Measurements from ENCODE around the gene NDN. TPM values are rescaled to one million over a fixed set of nuclear protein-coding genes. Genes with fewer than 3 reads are reported as not detected.
A peak's percentile ranks its signal among the peaks of the same experiment; 100 is the strongest.
"Not testable (repeated sequence)": the region's sequence is repeated elsewhere in the genome, so short reads cannot be mapped to it uniquely, and the experiment has no call there.

The NDN gene, protein sequence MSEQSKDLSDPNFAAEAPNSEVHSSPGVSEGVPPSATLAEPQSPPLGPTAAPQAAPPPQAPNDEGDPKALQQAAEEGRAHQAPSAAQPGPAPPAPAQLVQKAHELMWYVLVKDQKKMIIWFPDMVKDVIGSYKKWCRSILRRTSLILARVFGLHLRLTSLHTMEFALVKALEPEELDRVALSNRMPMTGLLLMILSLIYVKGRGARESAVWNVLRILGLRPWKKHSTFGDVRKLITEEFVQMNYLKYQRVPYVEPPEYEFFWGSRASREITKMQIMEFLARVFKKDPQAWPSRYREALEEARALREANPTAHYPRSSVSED
- 100 to 1,000 TPM in 1 of 2 donors, 10 to 100 TPM in 1; 66.5 to 117 TPM for total RNA-seq
- 60.7 TPM for polyA plus RNA-seq (ENCODE audit: insufficient read depth, low read depth, low replicate concordance)
- long read RNA-seq, donor 1, transcript NDN-202 (1 exons, 1,627 nt), result major isoform, 337 of 338 reads
- long read RNA-seq, donor 1, partial matches to known transcripts, result 0 of 338 reads
- long read RNA-seq, donor 1, other reads (novel, unspliced or antisense), result 0 of 338 reads
- long read RNA-seq, donor 2, transcript NDN-202 (1 exons, 1,627 nt), result major isoform, 282 of 283 reads
- long read RNA-seq, donor 2, partial matches to known transcripts, result 0 of 283 reads
- long read RNA-seq, donor 2, other reads (novel, unspliced or antisense), result 0 of 283 reads

- TF ChIP-seq, protein P1, sequence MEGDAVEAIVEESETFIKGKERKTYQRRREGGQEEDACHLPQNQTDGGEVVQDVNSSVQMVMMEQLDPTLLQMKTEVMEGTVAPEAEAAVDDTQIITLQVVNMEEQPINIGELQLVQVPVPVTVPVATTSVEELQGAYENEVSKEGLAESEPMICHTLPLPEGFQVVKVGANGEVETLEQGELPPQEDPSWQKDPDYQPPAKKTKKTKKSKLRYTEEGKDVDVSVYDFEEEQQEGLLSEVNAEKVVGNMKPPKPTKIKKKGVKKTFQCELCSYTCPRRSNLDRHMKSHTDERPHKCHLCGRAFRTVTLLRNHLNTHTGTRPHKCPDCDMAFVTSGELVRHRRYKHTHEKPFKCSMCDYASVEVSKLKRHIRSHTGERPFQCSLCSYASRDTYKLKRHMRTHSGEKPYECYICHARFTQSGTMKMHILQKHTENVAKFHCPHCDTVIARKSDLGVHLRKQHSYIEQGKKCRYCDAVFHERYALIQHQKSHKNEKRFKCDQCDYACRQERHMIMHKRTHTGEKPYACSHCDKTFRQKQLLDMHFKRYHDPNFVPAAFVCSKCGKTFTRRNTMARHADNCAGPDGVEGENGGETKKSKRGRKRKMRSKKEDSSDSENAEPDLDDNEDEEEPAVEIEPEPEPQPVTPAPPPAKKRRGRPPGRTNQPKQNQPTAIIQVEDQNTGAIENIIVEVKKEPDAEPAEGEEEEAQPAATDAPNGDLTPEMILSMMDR (IDR thresholded peaks at IDR 0.05), result no peak
- TF ChIP-seq POLR2A (IDR thresholded peaks at IDR 0.05), result no peak
- intact Hi-C loops (cut with DNase I; ENCODE audit: low total_unique reads), result no loop called here
- H3K9me3 ChIP-seq, result no peaks in the 10 kb centered on the region
- peak within 1 kb of the TSS; percentile 62 to 64 for H3K4me3 ChIP-seq
- H3K36me3 ChIP-seq (ENCODE audit: low read depth, missing control alignments), result no peaks in the 10 kb centered on the region
- H3K4me1 ChIP-seq, result no peaks in the 10 kb centered on the region
- H3K27me3 ChIP-seq, result no peaks in the 10 kb centered on the region
- DNase-seq, result peak; percentile 83
- H3K27ac ChIP-seq, result peak within 1 kb of the TSS; percentile 41 to 44
- 13 to 19% methylated on average over 4 to 31 of the region's 38 CpGs for WGBS, 2 donors
Measured at GRCh38 chr15:23687143-23687470, at the start of gene NDN. TSS of gene NDN (minus strand) at chr15:23687305. CDS start at chr15:23687217, 88 bp downstream.

DNA sequence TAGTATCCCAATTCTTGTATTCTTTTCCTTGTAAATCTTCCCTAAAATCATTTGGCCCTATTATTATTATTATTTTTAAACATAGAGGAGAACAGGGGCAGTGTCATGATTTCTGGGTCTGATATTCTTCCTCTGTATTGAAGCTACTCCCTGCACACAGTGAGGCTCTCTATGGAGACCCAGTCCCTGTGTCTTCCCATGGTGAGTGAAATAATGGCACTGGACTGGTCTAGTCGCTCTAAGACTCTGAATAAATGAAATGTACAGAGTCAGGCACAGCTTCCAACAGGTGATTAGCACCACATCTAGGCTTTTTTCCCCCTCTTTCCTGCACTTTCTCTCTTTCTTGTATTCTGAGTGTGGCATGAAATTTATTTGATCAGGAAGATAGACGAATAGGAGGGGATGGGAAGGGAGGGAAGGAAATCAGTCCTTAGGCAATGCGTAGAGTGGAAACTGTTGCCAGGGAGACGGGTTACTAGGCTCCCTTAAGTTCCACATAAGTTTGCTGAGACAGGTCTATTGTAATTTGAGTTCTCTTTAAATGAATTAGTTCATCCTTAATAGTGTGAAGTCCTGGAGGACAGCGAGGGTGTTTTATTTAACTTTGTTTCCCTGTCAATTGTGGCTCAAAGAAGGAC, 49.0 kb upstream of the NDN start:
- no peak overlapping the region for H3K4me3 ChIP-seq
- no peak overlapping the region for H3K27ac ChIP-seq
- DNase-seq, result no peak
- no peak for TF ChIP-seq POLR2A (IDR thresholded peaks at IDR 0.05)
- TF ChIP-seq, protein P1 (IDR thresholded peaks at IDR 0.05), result no peak
- H3K9me3 ChIP-seq, result no peaks in the 10 kb centered on the region
- 60 to 71% methylated on average over 5 of the region's 5 CpGs for WGBS, 2 donors
- intact Hi-C loops (cut with DNase I; ENCODE audit: low total_unique reads), result no loop called here
- no peaks in the 10 kb centered on the region for H3K27me3 ChIP-seq
- H3K4me1 ChIP-seq, result no peaks in the 10 kb centered on the region
- no peaks in the 10 kb centered on the region for H3K36me3 ChIP-seq (ENCODE audit: low read depth, missing control alignments)

DNA sequence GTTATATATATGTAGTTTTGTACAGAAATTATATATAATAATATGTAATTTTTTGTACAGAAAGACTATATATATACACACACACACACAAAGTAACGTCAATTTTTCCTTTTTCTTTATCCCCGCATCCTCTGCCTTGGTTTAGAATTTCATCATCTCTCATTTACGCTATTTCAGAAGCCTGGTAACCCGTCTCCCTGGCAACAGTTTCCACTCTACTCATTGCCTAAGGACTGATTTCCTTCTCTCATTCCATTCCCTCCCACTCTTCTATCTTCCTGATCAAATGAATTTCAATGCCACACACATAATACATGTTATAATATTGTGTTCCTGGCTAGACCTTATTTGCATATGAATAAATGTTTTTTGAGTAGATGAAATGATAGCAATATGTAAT, 47.8 kb upstream of the NDN start:
- intact Hi-C loops (cut with DNase I; ENCODE audit: low total_unique reads), result no loop called here
- DNase-seq, result no peak
- 79% methylated on average over 4 of the region's 4 CpGs for WGBS, 2 donors

DNA sequence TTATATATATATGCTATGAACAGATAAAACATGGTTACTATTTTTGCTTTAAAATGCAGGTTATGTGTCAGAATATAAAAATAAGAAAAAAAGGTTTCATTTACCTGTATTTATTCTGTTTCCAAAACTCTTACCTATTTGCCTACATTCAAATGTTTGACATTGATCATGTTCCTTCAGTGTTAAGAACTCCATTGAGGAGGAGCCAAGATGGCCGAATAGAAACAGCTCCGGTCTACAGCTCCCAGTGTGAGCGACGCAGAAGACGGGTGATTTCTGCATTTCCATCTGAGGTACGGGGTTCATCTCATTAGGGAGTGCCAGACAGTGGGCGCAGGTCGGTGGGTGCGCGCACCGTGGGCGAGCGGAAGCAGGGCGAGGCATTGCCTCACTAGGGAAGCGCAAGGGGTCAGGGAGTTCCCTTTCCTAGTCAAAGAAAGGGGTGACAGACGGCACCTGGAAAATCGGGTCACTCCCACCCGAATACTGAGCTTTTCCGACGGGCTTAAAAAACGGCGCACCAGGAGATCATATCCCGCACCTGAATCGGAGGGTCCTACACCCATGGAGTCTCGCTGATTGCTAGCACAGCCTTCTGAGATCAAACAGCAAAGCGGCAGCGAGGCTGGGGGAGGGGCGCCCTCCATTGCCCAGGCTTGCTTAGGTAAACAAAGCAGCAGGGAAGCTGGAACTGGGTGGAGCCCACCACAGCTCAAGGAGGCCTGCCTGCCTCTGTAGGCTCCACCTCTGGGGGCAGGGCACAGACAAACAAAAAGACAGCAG, 27.0 kb upstream of the NDN start:
- peak; percentile 20 for DNase-seq
- H3K9me3 ChIP-seq; H3K36me3 ChIP-seq (ENCODE audit: low read depth, missing control alignments); H3K4me1 ChIP-seq; H3K27ac ChIP-seq; intact Hi-C loops (cut with DNase I; ENCODE audit: low total_unique reads); H3K27me3 ChIP-seq: not testable (repeated sequence)
- peak overlapping the region in 1 of 2 donors; percentile 20 for H3K4me3 ChIP-seq
- 64 to 66% methylated on average over 25 to 28 of the region's 28 CpGs for WGBS, 2 donors

More for the DNA sequence above, 47.8 kb upstream of the NDN start:
- Histone ChIP-seq H3K27me3 (no peaks in the 10 kb centered on the region), H3K36me3 (ENCODE audit: low read depth, missing control alignments) (no peaks in the 10 kb centered on the region), H3K9me3 (no peaks in the 10 kb centered on the region), H3K4me1 (no peaks in the 10 kb centered on the region), H3K4me3 (no peak overlapping the region), H3K27ac (no peak overlapping the region)
- no peak for TF ChIP-seq POLR2A (IDR thresholded peaks at IDR 0.05)
- TF ChIP-seq, protein P1 (IDR thresholded peaks at IDR 0.05), result no peak

DNA sequence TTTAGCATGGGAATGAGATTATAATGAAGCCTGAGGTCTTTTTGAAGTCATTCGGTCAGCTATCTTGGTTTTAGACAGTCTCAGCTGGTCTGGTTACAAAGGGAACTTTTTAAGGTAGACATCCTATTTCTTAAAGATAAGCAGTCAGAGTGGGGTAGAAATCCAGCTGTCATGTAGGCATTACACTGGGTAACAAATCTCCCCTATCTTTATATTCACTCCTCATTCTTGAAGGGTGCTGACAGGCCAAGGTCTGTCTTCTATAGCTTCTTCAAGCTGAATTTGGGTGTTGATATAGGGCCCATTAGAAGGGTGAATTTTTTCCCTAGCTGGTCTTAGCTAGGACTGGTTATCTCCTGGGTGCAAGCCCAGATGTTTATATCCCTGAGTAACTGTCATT, 21.2 kb upstream of the NDN start:
- Histone ChIP-seq H3K4me3 (no peak overlapping the region), H3K27ac (no peak overlapping the region), H3K27me3 (no peaks in the 10 kb centered on the region), H3K4me1 (no peaks in the 10 kb centered on the region), H3K9me3 (no peaks in the 10 kb centered on the region), H3K36me3 (ENCODE audit: low read depth, missing control alignments) (no peaks in the 10 kb centered on the region)
- WGBS, 2 donors, result 48 to 67% methylated on average over 1 of the region's 1 CpG
- TF ChIP-seq, protein P1 (IDR thresholded peaks at IDR 0.05), result no peak
- TF ChIP-seq POLR2A (IDR thresholded peaks at IDR 0.05), result no peak
- no peak for DNase-seq
- intact Hi-C loops (cut with DNase I; ENCODE audit: low total_unique reads), result no loop called here
